Measurements from ENCODE around the gene TRABD2B. TPM values are rescaled to one million over a fixed set of nuclear protein-coding genes. Genes with fewer than 3 reads are reported as not detected.

The TRABD2B gene
- total and polyA plus RNA-seq, 2 experiments from 2014 or later, result 1.6 to 2.0 TPM

GRCh38 chr1:48019714-48020315 lies 22.6 kb upstream of the TRABD2B start:
- Mint-ChIP-seq H3K9me3 (no peaks in the 10 kb centered on the region), H3K4me1 (peaks cover 19% of the 10 kb centered on the region), H3K27me3 (ENCODE audit: insufficient read depth, low read depth, poor library complexity) (no peaks in the 10 kb centered on the region), H3K4me3 (no peak overlapping the region), H3K36me3 (ENCODE audit: low read depth) (no peaks in the 10 kb centered on the region), H3K27ac (no peak overlapping the region)
- Histone ChIP-seq H4K20me1 (replicated peaks; ENCODE audit: insufficient read depth) (no peaks in the 10 kb centered on the region), H3K9me2 (ENCODE audit: insufficient read depth) (no peaks in the 10 kb centered on the region), H2AFZ (no peak overlapping the region), H3F3A (replicated peaks; ENCODE audit: low read depth) (no peaks in the 10 kb centered on the region), H3K4me1 (ENCODE audit: insufficient read depth) (peaks cover 2% of the 10 kb centered on the region; the same call in 1 of the 2 replicates), H3K79me2 (replicated peaks; ENCODE audit: insufficient read depth) (no peaks in the 10 kb centered on the region), H3K4me3 (no peak overlapping the region), H3K36me3 (ENCODE audit: insufficient read depth) (no peaks in the 10 kb centered on the region), H3K4me2 (no peak overlapping the region), H3K27me3 (ENCODE audit: insufficient read depth) (no peaks in the 10 kb centered on the region), H3K27ac (ENCODE audit: low read depth) (no peak overlapping the region)
- TF ChIP-seq EZH2 (IDR thresholded peaks at IDR 0.05; ENCODE audit: low read depth, unreplicated experiment), result no peak
- no peak for TF ChIP-seq ZNF331 (CRISPR knock-in tag; IDR thresholded peaks at IDR 0.05; ENCODE audit: low read depth)
- TF ChIP-seq EZH2phosphoT487 (IDR thresholded peaks at IDR 0.05; ENCODE audit: unreplicated experiment), result no peak
- DNase-seq (ENCODE audit: low spot score), result no peak
- no peak for ATAC-seq

DNA sequence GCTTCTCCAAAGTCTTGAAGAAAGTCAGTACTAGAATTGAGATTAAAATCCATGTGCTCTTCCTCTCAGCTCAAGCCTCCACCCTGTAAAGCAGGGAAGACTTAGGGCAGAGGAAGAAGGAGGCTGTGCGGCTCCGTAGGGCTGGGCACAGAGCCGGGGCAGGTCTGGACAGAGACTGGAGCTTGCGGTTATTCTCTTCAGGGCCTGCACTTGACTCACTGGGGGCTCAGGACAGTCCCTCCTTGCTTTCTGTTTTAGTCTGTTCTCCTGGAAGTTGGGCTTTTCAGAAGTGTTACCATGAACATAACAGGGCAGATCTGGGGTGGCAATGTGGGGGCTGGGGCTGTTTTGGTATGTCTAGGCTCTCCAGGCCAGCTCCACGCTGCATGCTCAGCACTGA lies 21.6 kb upstream of the TRABD2B start:
- no peak overlapping the region for H3K27ac Mint-ChIP-seq
- Histone ChIP-seq H3K4me1 (ENCODE audit: insufficient read depth) (no peaks in the 10 kb centered on the region), H2AFZ (no peak overlapping the region; the same call in 1 of the 2 replicates), H3K36me3 (ENCODE audit: insufficient read depth) (no peaks in the 10 kb centered on the region), H3K9me2 (ENCODE audit: insufficient read depth) (no peaks in the 10 kb centered on the region), H3K27ac (ENCODE audit: low read depth) (no peak overlapping the region), H3K4me2 (no peak overlapping the region), H3K27me3 (ENCODE audit: insufficient read depth) (no peaks in the 10 kb centered on the region), H3K79me2 (replicated peaks; ENCODE audit: insufficient read depth) (no peaks in the 10 kb centered on the region), H3K4me3 (no peak overlapping the region), H4K20me1 (replicated peaks; ENCODE audit: insufficient read depth) (no peaks in the 10 kb centered on the region), H3F3A (replicated peaks; ENCODE audit: low read depth) (no peaks in the 10 kb centered on the region)
- no peaks in the 10 kb centered on the region for H3K9me3 Mint-ChIP-seq
- H3K36me3 Mint-ChIP-seq (ENCODE audit: low read depth), result no peaks in the 10 kb centered on the region
- no peak for DNase-seq (ENCODE audit: low spot score)
- H3K4me3 Mint-ChIP-seq, result no peak overlapping the region
- TF ChIP-seq STAT1 (IDR thresholded peaks at IDR 0.05; ENCODE audit: unreplicated experiment) (no peak), EZH2phosphoT487 (IDR thresholded peaks at IDR 0.05; ENCODE audit: unreplicated experiment) (no peak), ETS1 (IDR thresholded peaks at IDR 0.05) (no peak), REST (IDR thresholded peaks at IDR 0.05; ENCODE audit: unreplicated experiment) (no peak)
- TF ChIP-seq, protein P1, sequence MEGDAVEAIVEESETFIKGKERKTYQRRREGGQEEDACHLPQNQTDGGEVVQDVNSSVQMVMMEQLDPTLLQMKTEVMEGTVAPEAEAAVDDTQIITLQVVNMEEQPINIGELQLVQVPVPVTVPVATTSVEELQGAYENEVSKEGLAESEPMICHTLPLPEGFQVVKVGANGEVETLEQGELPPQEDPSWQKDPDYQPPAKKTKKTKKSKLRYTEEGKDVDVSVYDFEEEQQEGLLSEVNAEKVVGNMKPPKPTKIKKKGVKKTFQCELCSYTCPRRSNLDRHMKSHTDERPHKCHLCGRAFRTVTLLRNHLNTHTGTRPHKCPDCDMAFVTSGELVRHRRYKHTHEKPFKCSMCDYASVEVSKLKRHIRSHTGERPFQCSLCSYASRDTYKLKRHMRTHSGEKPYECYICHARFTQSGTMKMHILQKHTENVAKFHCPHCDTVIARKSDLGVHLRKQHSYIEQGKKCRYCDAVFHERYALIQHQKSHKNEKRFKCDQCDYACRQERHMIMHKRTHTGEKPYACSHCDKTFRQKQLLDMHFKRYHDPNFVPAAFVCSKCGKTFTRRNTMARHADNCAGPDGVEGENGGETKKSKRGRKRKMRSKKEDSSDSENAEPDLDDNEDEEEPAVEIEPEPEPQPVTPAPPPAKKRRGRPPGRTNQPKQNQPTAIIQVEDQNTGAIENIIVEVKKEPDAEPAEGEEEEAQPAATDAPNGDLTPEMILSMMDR (conservative IDR thresholded peaks at IDR 0.05; ENCODE audit: low read depth in 2 of 2), result no peak
- peaks cover 14% of the 10 kb centered on the region for H3K4me1 Mint-ChIP-seq
- H3K27me3 Mint-ChIP-seq (ENCODE audit: insufficient read depth, low read depth, poor library complexity), result no peaks in the 10 kb centered on the region
- ATAC-seq, result no peak; the same call in 2 of the 3 replicates
